ENCODE results near the gene ESCO1.

Gene ESCO1

DNA sequence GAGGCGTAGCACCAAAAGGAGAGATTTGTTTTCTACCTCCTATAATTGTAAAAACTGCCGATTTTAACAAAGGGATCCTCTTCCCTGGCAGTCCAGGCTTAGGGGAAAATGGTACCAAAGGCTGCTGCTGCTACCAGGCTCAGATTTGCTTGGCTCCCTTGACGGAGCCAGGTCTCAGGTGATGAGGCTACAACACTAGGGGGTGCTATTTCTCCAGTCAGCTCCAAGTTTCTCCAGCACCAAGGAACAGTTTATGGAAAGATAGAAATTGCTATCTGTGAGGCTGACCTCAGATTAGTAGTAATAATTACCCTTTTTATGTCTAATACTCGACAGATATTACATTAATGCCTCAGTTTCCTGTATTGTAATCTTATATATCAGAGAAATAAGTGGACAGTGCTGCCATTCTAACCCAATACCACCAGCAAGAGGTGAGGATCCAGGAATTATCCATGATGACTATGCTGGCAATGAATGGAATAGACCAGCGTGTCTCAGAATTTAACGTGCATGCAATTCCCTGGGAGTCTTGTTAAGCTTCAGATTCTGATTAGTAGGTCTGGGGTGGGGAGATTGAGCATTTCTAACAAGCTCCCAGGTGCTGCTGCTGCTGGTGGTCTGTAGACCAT lies 111.3 kb downstream of the ESCO1 start:
- Histone ChIP-seq H3K4me3 (no peak overlapping the region), H3K27ac (no peak overlapping the region)
- no peak for DNase-seq (ENCODE audit: low spot score)
- TF ChIP-seq, protein P1, sequence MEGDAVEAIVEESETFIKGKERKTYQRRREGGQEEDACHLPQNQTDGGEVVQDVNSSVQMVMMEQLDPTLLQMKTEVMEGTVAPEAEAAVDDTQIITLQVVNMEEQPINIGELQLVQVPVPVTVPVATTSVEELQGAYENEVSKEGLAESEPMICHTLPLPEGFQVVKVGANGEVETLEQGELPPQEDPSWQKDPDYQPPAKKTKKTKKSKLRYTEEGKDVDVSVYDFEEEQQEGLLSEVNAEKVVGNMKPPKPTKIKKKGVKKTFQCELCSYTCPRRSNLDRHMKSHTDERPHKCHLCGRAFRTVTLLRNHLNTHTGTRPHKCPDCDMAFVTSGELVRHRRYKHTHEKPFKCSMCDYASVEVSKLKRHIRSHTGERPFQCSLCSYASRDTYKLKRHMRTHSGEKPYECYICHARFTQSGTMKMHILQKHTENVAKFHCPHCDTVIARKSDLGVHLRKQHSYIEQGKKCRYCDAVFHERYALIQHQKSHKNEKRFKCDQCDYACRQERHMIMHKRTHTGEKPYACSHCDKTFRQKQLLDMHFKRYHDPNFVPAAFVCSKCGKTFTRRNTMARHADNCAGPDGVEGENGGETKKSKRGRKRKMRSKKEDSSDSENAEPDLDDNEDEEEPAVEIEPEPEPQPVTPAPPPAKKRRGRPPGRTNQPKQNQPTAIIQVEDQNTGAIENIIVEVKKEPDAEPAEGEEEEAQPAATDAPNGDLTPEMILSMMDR (IDR thresholded peaks at IDR 0.05) = peak; percentile 40

DNA sequence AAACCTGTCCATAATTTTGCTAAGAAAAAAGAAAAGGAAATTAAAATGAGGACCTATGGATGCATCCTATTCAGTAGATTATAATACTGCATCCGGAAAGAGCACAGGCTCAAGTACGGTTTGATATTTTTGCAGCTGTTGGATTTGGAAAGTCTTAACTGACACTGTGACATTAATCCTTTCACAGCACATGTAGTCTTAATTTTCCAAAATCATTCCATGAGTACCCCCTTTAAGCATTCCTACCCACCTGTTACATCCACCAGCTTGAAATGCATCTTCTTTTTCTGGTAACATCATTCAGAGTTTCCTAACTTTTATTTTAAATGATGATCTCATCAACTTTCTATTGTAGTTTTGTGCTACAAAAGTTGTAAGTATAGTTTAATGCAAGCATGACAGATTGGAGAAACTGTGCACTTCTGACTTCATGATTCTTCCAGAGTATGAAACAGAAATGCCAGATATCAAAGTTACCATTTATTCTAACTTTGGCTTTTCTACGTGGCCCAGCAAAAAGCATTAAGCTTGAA lies 113.5 kb downstream of the ESCO1 start:
- no peak for DNase-seq (ENCODE audit: low spot score)
- Histone ChIP-seq H3K27ac (no peak overlapping the region), H3K4me3 (no peak overlapping the region)
- TF ChIP-seq, protein P1 (IDR thresholded peaks at IDR 0.05) = no peak

DNA sequence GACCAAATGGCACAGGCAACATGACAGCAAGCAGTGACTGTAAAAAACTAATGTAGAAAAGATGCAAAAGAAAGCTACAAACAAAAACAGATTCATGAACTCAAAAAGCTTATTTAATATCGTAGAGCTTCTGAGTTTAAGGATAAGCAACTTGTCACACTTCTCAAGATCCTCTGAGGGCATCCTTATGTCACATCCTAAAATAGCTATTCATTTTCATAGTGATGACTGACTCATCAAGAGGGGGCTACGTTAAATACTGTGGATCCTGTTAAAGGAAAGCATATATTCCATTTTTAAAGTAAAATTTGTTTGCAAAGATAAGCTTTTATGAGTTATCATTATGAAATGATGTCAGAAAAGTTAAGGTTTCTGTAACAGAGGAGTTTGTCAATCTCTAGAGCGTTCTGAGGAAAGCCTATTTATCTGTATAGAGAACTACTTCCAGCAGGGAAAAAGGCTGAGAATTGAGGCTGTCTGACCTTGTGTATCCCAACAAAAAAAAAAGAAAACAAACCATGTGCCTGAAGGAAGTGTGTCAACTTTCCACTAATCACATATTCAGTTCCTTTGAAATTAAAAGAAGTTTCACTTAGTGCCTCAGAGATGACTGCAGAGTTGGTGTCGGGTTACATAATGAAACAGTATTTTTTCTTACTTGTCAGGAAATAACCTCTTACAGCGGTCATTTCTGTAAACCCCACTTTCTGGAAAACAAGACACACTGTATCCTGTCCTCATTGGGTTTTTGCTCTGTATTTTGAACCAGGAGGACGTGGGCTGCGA lies 115.5 kb downstream of the ESCO1 start:
- Histone ChIP-seq H3K4me3 (no peak overlapping the region), H3K27ac (no peak overlapping the region)
- TF ChIP-seq, protein P1 (IDR thresholded peaks at IDR 0.05) = no peak
- no peak for DNase-seq (ENCODE audit: low spot score)

DNA sequence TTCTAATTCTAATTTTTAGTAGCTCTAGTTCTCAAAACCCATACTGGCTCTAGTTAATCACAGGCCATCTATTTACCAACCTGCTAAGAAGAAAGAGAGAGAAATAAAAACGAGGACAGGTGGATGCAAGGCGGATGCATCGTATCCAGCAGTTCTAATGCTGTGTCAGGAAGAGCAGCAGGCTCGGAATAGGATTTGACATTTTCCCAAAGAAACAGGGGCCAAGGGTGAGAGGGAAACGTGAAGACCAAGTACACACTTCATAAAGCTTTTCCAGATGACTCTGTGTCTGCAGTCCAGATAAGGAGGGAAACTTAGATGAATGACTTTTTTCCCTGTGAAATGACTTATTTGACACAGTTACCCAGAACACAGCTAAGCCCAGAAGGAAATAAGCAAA lies 117.5 kb downstream of the ESCO1 start:
- TF ChIP-seq, protein P1 (IDR thresholded peaks at IDR 0.05) = no peak
- DNase-seq (ENCODE audit: low spot score) = no peak
- H3K4me3 ChIP-seq = no peak overlapping the region
- no peak overlapping the region for H3K27ac ChIP-seq

DNA sequence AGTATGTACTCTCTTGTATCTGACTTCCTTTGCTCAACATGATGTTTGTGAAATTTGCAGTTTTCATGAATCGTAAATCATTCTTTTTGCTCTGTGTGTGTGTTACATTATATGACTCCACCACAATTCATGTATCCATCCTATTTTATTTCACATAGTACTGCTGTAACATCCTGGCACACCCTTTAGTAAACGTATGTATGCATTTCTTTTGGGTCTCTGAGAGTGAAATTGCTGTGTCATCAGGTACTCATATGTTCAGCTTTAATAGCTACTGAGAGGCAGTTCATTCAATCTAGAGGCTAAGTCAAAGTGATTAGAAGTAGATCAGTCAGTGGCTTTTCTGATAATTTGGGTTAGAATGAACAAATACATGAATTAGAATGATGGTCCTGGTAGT lies 118.8 kb downstream of the ESCO1 start:
- DNase-seq (ENCODE audit: low spot score) = no peak

DNA sequence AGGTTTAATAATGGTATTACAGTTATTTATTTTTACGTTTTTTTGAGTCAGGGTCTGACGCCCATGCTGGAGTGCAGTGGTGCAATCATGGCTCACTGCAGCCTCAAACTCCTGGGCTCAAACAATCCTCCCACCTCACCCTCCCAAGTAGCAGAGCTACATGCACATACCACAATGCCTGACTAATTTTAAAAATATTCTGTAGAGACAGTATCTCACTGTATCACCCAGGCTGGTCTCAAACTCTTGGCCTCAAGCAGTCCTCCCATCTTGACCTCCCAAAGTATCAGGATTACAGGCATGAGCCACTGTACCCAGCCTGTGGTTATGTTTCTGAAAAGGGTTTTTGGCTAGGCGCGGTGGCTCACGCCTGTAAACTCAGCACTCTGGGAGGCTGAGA lies 120.8 kb downstream of the ESCO1 start:
- no peak overlapping the region for H3K27ac ChIP-seq
- TF ChIP-seq, protein P1 (IDR thresholded peaks at IDR 0.05) = no peak
- H3K4me3 ChIP-seq = no peak overlapping the region
- no peak for DNase-seq (ENCODE audit: low spot score)

More for the DNA sequence above, 118.8 kb downstream of the ESCO1 start:
- no peak overlapping the region for H3K27ac ChIP-seq
- no peak overlapping the region for H3K4me3 ChIP-seq
- TF ChIP-seq, protein P1 (IDR thresholded peaks at IDR 0.05) = no peak
